Parathyroid adenoma (tissue), 2 donors: ENCODE results near the gene TUG1.

Experiments
- H2AFZ ChIP-seq: fragments of 300-600 bp; sonication (generic); one replicate; pipeline ENCODE4 v1.7.0; 2017; ENCODE audit warnings: antibody characterized with exemption, mild to moderate bottlenecking
- H3K27ac ChIP-seq: fragments of 300-600 bp; sonication (generic); one replicate; pipeline ENCODE4 v1.7.0; 2017
- H3K27me3 ChIP-seq: fragments of 300-600 bp; sonication (generic); one replicate; pipeline ENCODE4 v1.7.0; 2017; ENCODE audit warnings: low read length; ENCODE audit not compliant: control insufficient read depth, insufficient read depth
- H3K36me3 ChIP-seq: fragments of 300-600 bp; sonication (generic); one replicate; pipeline ENCODE4 v1.7.0; 2017; ENCODE audit warnings: low read length; ENCODE audit not compliant: control insufficient read depth, insufficient read depth
- H3K4me1 ChIP-seq: fragments of 300-600 bp; sonication (generic); one replicate; pipeline ENCODE4 v1.7.0; 2017; ENCODE audit warnings: control low read depth
- H3K4me2 ChIP-seq: fragments of 300-600 bp; sonication (generic); one replicate; pipeline ENCODE4 v1.7.0; 2017; ENCODE audit warnings: low read length
- H3K4me3 ChIP-seq: fragments of 300-600 bp; sonication (generic); one replicate; pipeline ENCODE4 v1.7.0; 2017; ENCODE audit warnings: low read depth, low read length
- H3K79me2 ChIP-seq: fragments of 300-600 bp; sonication (generic); one replicate; pipeline ENCODE4 v1.7.0; 2017; ENCODE audit warnings: control low read depth
- H3K9ac ChIP-seq: fragments of 300-600 bp; sonication (generic); one replicate; pipeline ENCODE4 v1.7.0; 2017; ENCODE audit warnings: mild to moderate bottlenecking
- H3K9me3 ChIP-seq: fragments of 300-600 bp; sonication (generic); one replicate; pipeline ENCODE4 v1.7.0; 2017; ENCODE audit warnings: low read length; ENCODE audit not compliant: control insufficient read depth
- TF ChIP-seq, protein P1 (sequence below): fragments of 300-600 bp; sonication (generic); IDR thresholded peaks from one replicate; pipeline ENCODE4 v1.7.0; 2017; ENCODE audit warnings: antibody characterized with exemption, mild to moderate bottlenecking
- donor health status: primary hyperparathyroidism.

The TUG1 gene

GRCh38 chr22:30923168-30923900 lies 45.7 kb upstream of the TUG1 start:
- Histone ChIP-seq H3K27me3 (no peaks in the 10 kb centered on the region), H3K36me3 (no peaks in the 10 kb centered on the region), H3K4me3 (no peak overlapping the region), H2AFZ (no peak overlapping the region), H3K4me2 (no peak overlapping the region), H3K9me3 (no peaks in the 10 kb centered on the region), H3K4me1 (no peaks in the 10 kb centered on the region), H3K79me2 (no peaks in the 10 kb centered on the region), H3K27ac (no peak overlapping the region), H3K9ac (no peak overlapping the region)
- TF ChIP-seq, protein P1, sequence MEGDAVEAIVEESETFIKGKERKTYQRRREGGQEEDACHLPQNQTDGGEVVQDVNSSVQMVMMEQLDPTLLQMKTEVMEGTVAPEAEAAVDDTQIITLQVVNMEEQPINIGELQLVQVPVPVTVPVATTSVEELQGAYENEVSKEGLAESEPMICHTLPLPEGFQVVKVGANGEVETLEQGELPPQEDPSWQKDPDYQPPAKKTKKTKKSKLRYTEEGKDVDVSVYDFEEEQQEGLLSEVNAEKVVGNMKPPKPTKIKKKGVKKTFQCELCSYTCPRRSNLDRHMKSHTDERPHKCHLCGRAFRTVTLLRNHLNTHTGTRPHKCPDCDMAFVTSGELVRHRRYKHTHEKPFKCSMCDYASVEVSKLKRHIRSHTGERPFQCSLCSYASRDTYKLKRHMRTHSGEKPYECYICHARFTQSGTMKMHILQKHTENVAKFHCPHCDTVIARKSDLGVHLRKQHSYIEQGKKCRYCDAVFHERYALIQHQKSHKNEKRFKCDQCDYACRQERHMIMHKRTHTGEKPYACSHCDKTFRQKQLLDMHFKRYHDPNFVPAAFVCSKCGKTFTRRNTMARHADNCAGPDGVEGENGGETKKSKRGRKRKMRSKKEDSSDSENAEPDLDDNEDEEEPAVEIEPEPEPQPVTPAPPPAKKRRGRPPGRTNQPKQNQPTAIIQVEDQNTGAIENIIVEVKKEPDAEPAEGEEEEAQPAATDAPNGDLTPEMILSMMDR: no peak

GRCh38 chr22:30925667-30926066 lies 43.4 kb upstream of the TUG1 start:
- Histone ChIP-seq H3K79me2 (no peaks in the 10 kb centered on the region), H3K4me3 (no peak overlapping the region), H3K9me3 (no peaks in the 10 kb centered on the region), H3K4me1 (no peaks in the 10 kb centered on the region), H3K4me2 (no peak overlapping the region), H2AFZ (no peak overlapping the region), H3K9ac (no peak overlapping the region), H3K27me3 (no peaks in the 10 kb centered on the region), H3K27ac (no peak overlapping the region), H3K36me3 (no peaks in the 10 kb centered on the region)
- TF ChIP-seq, protein P1: no peak

- no peak overlapping the region for H3K4me2 ChIP-seq
Measured at GRCh38 chr22:30926706-30927105, 42.4 kb upstream of the TUG1 start.

DNA sequence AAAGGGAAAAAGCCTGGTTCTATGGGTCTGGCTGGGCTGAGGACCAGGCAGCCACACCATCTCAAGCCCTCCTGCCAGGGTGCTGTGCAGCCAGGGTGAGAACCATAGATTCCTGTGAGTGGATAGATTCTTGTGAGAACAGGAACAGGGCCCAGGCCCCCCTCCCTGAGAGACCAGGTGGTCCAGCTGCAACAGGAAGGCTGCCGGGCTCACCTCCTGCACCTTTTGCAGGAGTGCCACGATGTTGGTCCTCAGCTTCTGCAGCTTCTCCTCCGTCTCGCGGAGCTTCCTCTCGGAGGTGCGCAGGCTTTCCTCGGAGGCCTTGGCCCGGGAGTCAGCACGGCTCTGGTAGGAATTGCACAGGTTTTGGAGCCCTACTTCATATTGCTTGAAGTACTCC lies 41.3 kb upstream of the TUG1 start:
- Histone ChIP-seq H3K9me3 (no peaks in the 10 kb centered on the region), H3K4me3 (no peak overlapping the region), H3K9ac (no peak overlapping the region), H3K4me1 (no peaks in the 10 kb centered on the region), H3K79me2 (no peaks in the 10 kb centered on the region), H3K27ac (no peak overlapping the region), H2AFZ (no peak overlapping the region), H3K4me2 (no peak overlapping the region), H3K36me3 (no peaks in the 10 kb centered on the region), H3K27me3 (no peaks in the 10 kb centered on the region)
- TF ChIP-seq, protein P1: no peak

More at GRCh38 chr22:30926706-30927105, 42.4 kb upstream of the TUG1 start:
- TF ChIP-seq, protein P1: no peak
- Histone ChIP-seq H3K9me3 (no peaks in the 10 kb centered on the region), H3K27ac (no peak overlapping the region), H3K27me3 (no peaks in the 10 kb centered on the region), H3K4me1 (no peaks in the 10 kb centered on the region), H3K9ac (no peak overlapping the region), H3K79me2 (no peaks in the 10 kb centered on the region), H2AFZ (no peak overlapping the region), H3K4me3 (no peak overlapping the region), H3K36me3 (no peaks in the 10 kb centered on the region)

GRCh38 chr22:30928401-30928800 lies 40.7 kb upstream of the TUG1 start:
- Histone ChIP-seq H3K4me2 (no peak overlapping the region), H3K27me3 (no peaks in the 10 kb centered on the region), H2AFZ (no peak overlapping the region), H3K4me1 (no peaks in the 10 kb centered on the region), H3K9ac (no peak overlapping the region), H3K4me3 (no peak overlapping the region), H3K9me3 (no peaks in the 10 kb centered on the region), H3K79me2 (no peaks in the 10 kb centered on the region), H3K27ac (no peak overlapping the region), H3K36me3 (no peaks in the 10 kb centered on the region)
- TF ChIP-seq, protein P1: no peak
